Fibroblast of lung (primary cell): ENCODE measurements around the gene SGK2. TPM values are rescaled to one million over a fixed set of nuclear protein-coding genes. Genes with fewer than 3 reads are reported as not detected.

Experiments used
- DNase-seq, 2 donors: peaks; one replicate each; pipeline versions ENCODE4 v3.0.0 to v3.0.0-alpha.2; 2010; ENCODE audit warnings: low read depth in 2 of 2
- H2AFZ ChIP-seq: 2 replicates; pipeline ENCODE4 v1.5.1; 2012; ENCODE audit warnings: low read length, control low read depth, inconsistent platforms
- H3K27ac ChIP-seq: 2 replicates; pipeline ENCODE4 v1.5.1; 2011; ENCODE audit warnings: low read length, control low read depth; ENCODE audit not compliant: insufficient read depth
- H3K27me3 ChIP-seq: 2 replicates; pipeline ENCODE4 v1.5.1; 2011; ENCODE audit warnings: mild to moderate bottlenecking, low read length; ENCODE audit not compliant: control insufficient read depth, insufficient read depth
- H3K36me3 ChIP-seq: 2 replicates; pipeline ENCODE4 v1.5.1; 2011; ENCODE audit warnings: low read length; ENCODE audit not compliant: control insufficient read depth, insufficient read depth
- H3K4me1 ChIP-seq: 2 replicates; pipeline ENCODE4 v1.5.1; 2011; ENCODE audit warnings: low read length; ENCODE audit not compliant: control insufficient read depth, insufficient read depth; ENCODE audit errors: extremely low read depth
- H3K4me2 ChIP-seq: 2 replicates; pipeline ENCODE4 v1.5.1; 2011; ENCODE audit warnings: low read length, control low read depth; ENCODE audit not compliant: insufficient read depth; ENCODE audit errors: extremely low read depth
- H3K4me3 ChIP-seq, 4 experiments: fragments of 200-600 bp in 1 of 4; sonication (generic) in 1 of 4; replicated peaks in 1 of 4; 2 replicates each; pipeline ENCODE4 v1.5.1; 2011 to 2016; ENCODE audit warnings: low read length in 4 of 4, low read depth in 3 of 4, mild to moderate bottlenecking in 3 of 4, control low read depth in 2 of 4, inconsistent platforms in 1 of 4, mixed read lengths in 1 of 4; ENCODE audit not compliant: insufficient read depth in 1 of 4; ENCODE audit errors: control extremely low read depth in 1 of 4
- H3K79me2 ChIP-seq: 2 replicates; pipeline ENCODE4 v1.5.1; 2012; ENCODE audit warnings: mild to moderate bottlenecking, low read length, inconsistent platforms; ENCODE audit not compliant: control insufficient read depth, insufficient read depth
- H3K9ac ChIP-seq: 2 replicates; pipeline ENCODE4 v1.5.1; 2011; ENCODE audit warnings: mild to moderate bottlenecking, low read length, control low read depth; ENCODE audit not compliant: insufficient read depth
- H3K9me3 ChIP-seq: 2 replicates; pipeline ENCODE4 v1.5.1; 2012; ENCODE audit warnings: low read depth, low read length; ENCODE audit not compliant: control insufficient read depth, insufficient read depth
- H4K20me1 ChIP-seq: 2 replicates; pipeline ENCODE4 v1.5.1; 2011; ENCODE audit warnings: low read length; ENCODE audit not compliant: control insufficient read depth, insufficient read depth; ENCODE audit errors: extremely low read depth
- EZH2 ChIP-seq: IDR thresholded peaks from 2 replicates; pipeline ENCODE4 v1.5.1; 2012; ENCODE audit warnings: low read length, control low read depth, mild to moderate bottlenecking; ENCODE audit errors: missing control alignments
- polyA plus RNA-seq, 2 donors: library from polyadenylated mRNA; depleted of rRNA in 1 of 2; stranded (reverse) in 1 of 2; unstranded in 1 of 2; fragments of >200 nt; gene quantifications; 2 replicates each; pipeline ENCODE4 v1.2.1, GENCODE V29; 2011 to 2012; ENCODE audit warnings: missing spikeins in 1 of 2
- total RNA-seq: library from RNA; depleted of rRNA; stranded (reverse); fragments of >200 nt; gene quantifications from 2 replicates; pipeline ENCODE4 v1.2.1, GENCODE V29; 2014
- TF ChIP-seq, protein P1 (sequence below), 2 donors: IDR thresholded peaks in 1 of 2; conservative IDR thresholded peaks in 1 of 2; 1 replicate in 1 of 2; 2 replicates in 1 of 2; pipeline ENCODE4 v1.5.1; 2011 to 2012; ENCODE audit warnings: low read length in 2 of 2, control low read depth in 1 of 2, inconsistent platforms in 1 of 2, low read depth in 1 of 2, mild to moderate bottlenecking in 1 of 2

Gene SGK2
- total and polyA plus RNA-seq, 2 donors (not counting 1 experiment from before 2014, with no cell fraction given), result 0.05 to 0.66 TPM

DNA sequence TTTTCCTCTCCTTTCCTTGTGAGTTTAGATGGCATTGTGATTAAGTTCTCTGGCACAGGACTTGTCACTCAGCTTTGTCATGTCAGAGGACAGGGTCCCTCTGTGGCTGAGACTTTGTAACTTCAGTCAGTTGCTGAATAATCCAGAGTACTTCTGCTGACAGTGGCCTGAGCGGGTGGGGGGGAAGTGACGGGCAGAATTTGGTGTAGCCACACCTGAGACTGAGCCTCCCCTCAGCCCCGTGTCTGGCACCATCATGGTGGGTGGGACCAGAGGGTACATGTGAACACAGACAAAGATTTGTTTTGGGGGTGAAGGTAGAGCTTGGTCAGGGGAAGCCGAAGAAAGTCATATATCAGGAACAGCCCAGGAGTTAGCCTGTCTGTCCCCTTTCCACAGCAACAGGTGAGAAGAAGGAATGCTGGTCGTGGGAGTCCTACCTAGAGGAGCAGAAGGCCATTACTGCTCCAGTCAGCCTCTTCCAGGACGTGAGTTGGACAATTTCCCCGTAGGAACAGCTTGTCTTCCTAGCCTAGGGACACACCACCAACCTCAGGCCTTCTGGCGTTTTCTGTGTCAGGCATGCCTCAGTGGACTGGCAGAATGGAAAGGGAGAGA lies 30.5 kb upstream of the SGK2 start:
- H2AFZ ChIP-seq, result no peak overlapping the region
- no peaks in the 10 kb centered on the region for H3K36me3 ChIP-seq
- no peaks in the 10 kb centered on the region for H3K4me1 ChIP-seq
- no peak overlapping the region for H3K4me2 ChIP-seq
- H3K27ac ChIP-seq, result no peak overlapping the region
- H3K9ac ChIP-seq, result no peak overlapping the region
- H3K79me2 ChIP-seq, result no peaks in the 10 kb centered on the region
- H4K20me1 ChIP-seq, result no peaks in the 10 kb centered on the region
- DNase-seq, result no peak
- H3K9me3 ChIP-seq, result no peaks in the 10 kb centered on the region
- no peak overlapping the region for H3K4me3 ChIP-seq
- H3K27me3 ChIP-seq, result peaks cover 3% of the 10 kb centered on the region
- TF ChIP-seq, protein P1, sequence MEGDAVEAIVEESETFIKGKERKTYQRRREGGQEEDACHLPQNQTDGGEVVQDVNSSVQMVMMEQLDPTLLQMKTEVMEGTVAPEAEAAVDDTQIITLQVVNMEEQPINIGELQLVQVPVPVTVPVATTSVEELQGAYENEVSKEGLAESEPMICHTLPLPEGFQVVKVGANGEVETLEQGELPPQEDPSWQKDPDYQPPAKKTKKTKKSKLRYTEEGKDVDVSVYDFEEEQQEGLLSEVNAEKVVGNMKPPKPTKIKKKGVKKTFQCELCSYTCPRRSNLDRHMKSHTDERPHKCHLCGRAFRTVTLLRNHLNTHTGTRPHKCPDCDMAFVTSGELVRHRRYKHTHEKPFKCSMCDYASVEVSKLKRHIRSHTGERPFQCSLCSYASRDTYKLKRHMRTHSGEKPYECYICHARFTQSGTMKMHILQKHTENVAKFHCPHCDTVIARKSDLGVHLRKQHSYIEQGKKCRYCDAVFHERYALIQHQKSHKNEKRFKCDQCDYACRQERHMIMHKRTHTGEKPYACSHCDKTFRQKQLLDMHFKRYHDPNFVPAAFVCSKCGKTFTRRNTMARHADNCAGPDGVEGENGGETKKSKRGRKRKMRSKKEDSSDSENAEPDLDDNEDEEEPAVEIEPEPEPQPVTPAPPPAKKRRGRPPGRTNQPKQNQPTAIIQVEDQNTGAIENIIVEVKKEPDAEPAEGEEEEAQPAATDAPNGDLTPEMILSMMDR (conservative IDR thresholded peaks at IDR 0.05 in 1 of 2, IDR thresholded peaks at IDR 0.05 in 1 of 2; ENCODE audit: low read depth in 1 of 2, low read length in 2 of 2), result no peak
- no peak for TF ChIP-seq EZH2

GRCh38 chr20:43529051-43529450 lies 29.8 kb upstream of the SGK2 start:
- H3K4me3 ChIP-seq, result no peak overlapping the region
- TF ChIP-seq, protein P1 (conservative IDR thresholded peaks at IDR 0.05 in 1 of 2, IDR thresholded peaks at IDR 0.05 in 1 of 2; ENCODE audit: low read depth in 1 of 2, low read length in 2 of 2), result no peak
- no peak for TF ChIP-seq EZH2
- no peaks in the 10 kb centered on the region for H3K9me3 ChIP-seq
- H3K36me3 ChIP-seq, result no peaks in the 10 kb centered on the region
- no peak overlapping the region for H3K9ac ChIP-seq
- H3K79me2 ChIP-seq, result no peaks in the 10 kb centered on the region
- no peaks in the 10 kb centered on the region for H4K20me1 ChIP-seq
- no peak for DNase-seq
- H3K4me2 ChIP-seq, result no peak overlapping the region
- peaks cover 3% of the 10 kb centered on the region for H3K27me3 ChIP-seq
- H3K4me1 ChIP-seq, result no peaks in the 10 kb centered on the region
- no peak overlapping the region for H2AFZ ChIP-seq
- H3K27ac ChIP-seq, result no peak overlapping the region

GRCh38 chr20:43529457-43530153 lies 29.2 kb upstream of the SGK2 start:
- H2AFZ ChIP-seq, result no peak overlapping the region

More at GRCh38 chr20:43529457-43530153, 29.2 kb upstream of the SGK2 start:
- Histone ChIP-seq H3K27me3 (peaks cover 3% of the 10 kb centered on the region), H3K36me3 (no peaks in the 10 kb centered on the region), H3K9ac (no peak overlapping the region), H3K9me3 (no peaks in the 10 kb centered on the region), H3K4me3 (no peak overlapping the region), H3K79me2 (no peaks in the 10 kb centered on the region), H3K27ac (no peak overlapping the region), H4K20me1 (no peaks in the 10 kb centered on the region), H3K4me1 (no peaks in the 10 kb centered on the region), H3K4me2 (no peak overlapping the region)
- no peak for DNase-seq
- TF ChIP-seq, protein P1 (conservative IDR thresholded peaks at IDR 0.05 in 1 of 2, IDR thresholded peaks at IDR 0.05 in 1 of 2; ENCODE audit: low read depth in 1 of 2, low read length in 2 of 2), result no peak
- no peak for TF ChIP-seq EZH2
